IMR-90 (cell line): Measurements from ENCODE around the gene MGST1. TPM values are rescaled to one million over a fixed set of nuclear protein-coding genes. Genes with fewer than 3 reads are reported as not detected.

ENCODE experiments used
- ATAC-seq: fragments of 200-7000 bp; cut with Tn5 transposase; 2 replicates; pipeline ENCODE4 v1.9.1; 2020; ENCODE audit warnings: low read depth, mild to moderate bottlenecking, moderate library complexity
- BruUV-seq: library from RNA; stranded (reverse); fragments of 400-500 nt; replicated peaks from 2 replicates; lab custom pipeline; 2021; lab: Mats Ljungman, UMichigan
- CTCF ChIA-PET: fragments of 300-600 bp; formaldehyde crosslinking; extraction: SDS; loops from one replicate; lab custom pipeline; 2021; ENCODE audit warnings: antibody characterized with exemption; lab: Yijun Ruan, JAX
- POLR2A ChIA-PET: fragments of 300-600 bp; sonication (Branson Sonifier 250); formaldehyde crosslinking; loops from one replicate; lab custom pipeline; 2022; ENCODE audit warnings: antibody characterized with exemption; ENCODE audit not compliant: unreplicated experiment; lab: Charles Lee
- DNase-seq: peaks from one replicate; pipeline ENCODE4 v3.0.0; 2013
- H2AFZ ChIP-seq: replicated peaks from 2 replicates; pipeline ENCODE3; 2013; ENCODE audit warnings: low read length, mild to moderate bottlenecking; ENCODE audit not compliant: poor library complexity
- H2AK5ac ChIP-seq: 2 replicates; pipeline ENCODE4 v1.6.1; 2013; ENCODE audit warnings: low read depth, low read length, inconsistent platforms
- H2AK9ac ChIP-seq: replicated peaks from 2 replicates; pipeline ENCODE3; 2013; ENCODE audit warnings: mild to moderate bottlenecking, low read depth, low read length, moderate library complexity; ENCODE audit not compliant: poor library complexity
- H2BK120ac ChIP-seq: 2 replicates; pipeline ENCODE4 v1.6.1; 2013; ENCODE audit warnings: low read depth, low read length, inconsistent platforms
- H2BK15ac ChIP-seq: 3 replicates; pipeline ENCODE4 v1.6.1; 2013; ENCODE audit warnings: low read depth, low read length, inconsistent platforms
- H2BK20ac ChIP-seq: 2 replicates; pipeline ENCODE4 v1.6.1; 2013; ENCODE audit warnings: low read depth, mild to moderate bottlenecking, inconsistent platforms, low read length, moderate library complexity
- H2BK5ac ChIP-seq: 2 replicates; pipeline ENCODE4 v1.6.1; 2013; ENCODE audit warnings: mild to moderate bottlenecking, low read depth, low read length, inconsistent platforms; ENCODE audit not compliant: poor library complexity, severe bottlenecking
- H3K14ac ChIP-seq: replicated peaks from 2 replicates; pipeline ENCODE4 v1.6.1; 2013; ENCODE audit warnings: low read depth, low read length, inconsistent platforms
- H3K18ac ChIP-seq: 2 replicates; pipeline ENCODE4 v1.6.1; 2013; ENCODE audit warnings: low read depth, low read length, control low read depth
- H3K23ac ChIP-seq: 2 replicates; pipeline ENCODE4 v1.6.1; 2013; ENCODE audit warnings: low read depth, low read length, inconsistent platforms
- H3K27ac ChIP-seq: 2 replicates; pipeline ENCODE4 v1.5.1; 2013; ENCODE audit warnings: mild to moderate bottlenecking, control low read depth, low read length; ENCODE audit not compliant: insufficient read depth
- H3K27me3 ChIP-seq: 2 replicates; pipeline ENCODE4 v1.6.1; 2013; ENCODE audit warnings: low read length; ENCODE audit not compliant: control insufficient read depth, insufficient read depth
- H3K36me3 ChIP-seq: 2 replicates; pipeline ENCODE4 v1.6.1; 2013; ENCODE audit warnings: low read length, mixed read lengths; ENCODE audit not compliant: control insufficient read depth, insufficient read depth
- H3K4ac ChIP-seq: 2 replicates; pipeline ENCODE4 v1.6.1; 2013; ENCODE audit warnings: low read depth, low read length, inconsistent platforms
- H3K4me1 ChIP-seq: 2 replicates; pipeline ENCODE4 v1.6.1; 2013; ENCODE audit warnings: low read length, mixed read lengths; ENCODE audit not compliant: control insufficient read depth, insufficient read depth
- H3K4me2 ChIP-seq: 2 replicates; pipeline ENCODE4 v1.6.1; 2013; ENCODE audit warnings: low read depth, mild to moderate bottlenecking, control low read depth, low read length, moderate library complexity
- H3K4me3 ChIP-seq: 2 replicates; pipeline ENCODE4 v1.5.1; 2013; ENCODE audit warnings: low read depth, mild to moderate bottlenecking, control low read depth, low read length, moderate library complexity; ENCODE audit not compliant: insufficient read depth
- H3K56ac ChIP-seq: 2 replicates; pipeline ENCODE4 v1.6.1; 2013; ENCODE audit warnings: low read length, inconsistent platforms; ENCODE audit not compliant: insufficient read depth; ENCODE audit errors: extremely low read depth
- H3K79me1 ChIP-seq, 2 experiments: 2 replicates each; pipeline ENCODE4 v1.6.1; 2013; ENCODE audit warnings: low read length in 2 of 2, inconsistent platforms in 1 of 2, low read depth in 1 of 2
- H3K9ac ChIP-seq: 2 replicates; pipeline ENCODE4 v1.6.1; 2013; ENCODE audit warnings: low read depth, low read length, control low read depth
- H3K9me1 ChIP-seq: 2 replicates; pipeline ENCODE4 v1.6.1; 2013; ENCODE audit warnings: low read length, inconsistent platforms; ENCODE audit not compliant: insufficient read depth
- H3K9me3 ChIP-seq: 2 replicates; pipeline ENCODE4 v1.6.1; 2013; ENCODE audit warnings: low read length; ENCODE audit not compliant: control insufficient read depth, insufficient read depth
- H4K20me1 ChIP-seq: 2 replicates; pipeline ENCODE4 v1.6.1; 2013; ENCODE audit warnings: low read length, inconsistent platforms; ENCODE audit not compliant: insufficient read depth
- H4K5ac ChIP-seq: 2 replicates; pipeline ENCODE4 v1.6.1; 2013; ENCODE audit warnings: mild to moderate bottlenecking, low read depth, low read length, control low read depth
- H4K8ac ChIP-seq, 2 experiments: 2 replicates each; pipeline ENCODE4 v1.6.1; 2013; ENCODE audit warnings: low read depth in 2 of 2, low read length in 2 of 2, control low read depth in 1 of 2, inconsistent platforms in 1 of 2
- H4K91ac ChIP-seq: 2 replicates; pipeline ENCODE4 v1.6.1; 2013; ENCODE audit warnings: low read depth, low read length, inconsistent platforms; ENCODE audit not compliant: insufficient read depth
- BHLHE40 ChIP-seq: fragments of 150-350 bp; IDR thresholded peaks from 2 replicates; pipeline ENCODE4 v1.6.1; 2016; ENCODE audit warnings: mild to moderate bottlenecking, low read depth, low read length
- CEBPB ChIP-seq: IDR thresholded peaks from 2 replicates; pipeline ENCODE4 v1.6.1; 2012; ENCODE audit warnings: low read depth, low read length, improper control_type of control experiment
- FOS ChIP-seq: fragments of 150-350 bp; IDR thresholded peaks from 2 replicates; pipeline ENCODE4 v1.6.1; 2016; ENCODE audit warnings: low read depth, low read length
- MAFK ChIP-seq: IDR thresholded peaks from 2 replicates; pipeline ENCODE4 v1.6.1; 2012; ENCODE audit warnings: low read depth, low read length, improper control_type of control experiment
- MAZ ChIP-seq: IDR thresholded peaks from 2 replicates; pipeline ENCODE4 v1.6.1; 2012; ENCODE audit warnings: low read depth, mild to moderate bottlenecking, low read length, improper control_type of control experiment, moderate library complexity, borderline replicate concordance
- MXI1 ChIP-seq: IDR thresholded peaks from 2 replicates; pipeline ENCODE4 v1.6.1; 2012; ENCODE audit warnings: low read depth, mild to moderate bottlenecking, low read length, moderate library complexity, borderline replicate concordance
- NFE2L2 ChIP-seq: fragments of 150-350 bp; IDR thresholded peaks from 2 replicates; pipeline ENCODE4 v1.6.1; 2016; ENCODE audit warnings: low read depth, mild to moderate bottlenecking, low read length
- POLR2A ChIP-seq: IDR thresholded peaks from 2 replicates; pipeline ENCODE4 v1.6.1; 2012; ENCODE audit warnings: mild to moderate bottlenecking, low read depth, low read length
- WGBS, 2 experiments: methylation state at CpG; one replicate each; pipeline versions ENCODE4 v1.1.5 to v1.1.7; 2013; ENCODE audit warnings: missing lambda C conversion rate in 2 of 2; ENCODE audit not compliant: insufficient read length in 1 of 2; ENCODE audit errors: extremely low coverage in 2 of 2; 5-methylcytosine and 5-hydroxymethylcytosine counted together
- dilution Hi-C: fragments of 300-500 bp; cut with HindIII; formaldehyde crosslinking; loops from one replicate; pipeline ENCODE4 v1.14.3; 2018; ENCODE audit warnings: low sequenced_read_pairs; ENCODE audit not compliant: unreplicated experiment
- in situ Hi-C: fragments of 300-500 bp; cut with MboI; formaldehyde crosslinking; loops from 3 replicates; pipeline ENCODE4 v1.14.3; 2019; ENCODE audit warnings: low sequenced_read_pairs, inconsistent platforms, mixed read lengths
- intact Hi-C: fragments of 100-400 bp; cut with micrococcal nuclease; formaldehyde crosslinking; loops from 2 replicates; pipeline ENCODE4 v1.10.0; 2022
- polyA plus RNA-seq, 3 experiments: library from polyadenylated mRNA; depleted of rRNA; stranded (reverse); fragments of >200 nt; gene quantifications; 2 replicates each; pipeline ENCODE4 v1.2.3, GENCODE V29; 2012; ENCODE audit warnings: low replicate concordance in 1 of 3
- total RNA-seq: library from RNA; depleted of rRNA; stranded (reverse); fragments of >200 nt; gene quantifications from 2 replicates; pipeline ENCODE4 v1.2.3, GENCODE V29; 2012
- TF ChIP-seq, protein P1 (sequence below): conservative IDR thresholded peaks from 2 replicates; pipeline ENCODE4 v1.5.1; 2012; ENCODE audit warnings: mild to moderate bottlenecking, low read depth, low read length, improper control_type of control experiment
- TF ChIP-seq, protein P2 (sequence below): fragments of 150-350 bp; IDR thresholded peaks from 2 replicates; pipeline ENCODE4 v1.6.1; 2016; ENCODE audit warnings: low read depth, mild to moderate bottlenecking, low read length, moderate library complexity, borderline replicate concordance

Gene MGST1
- total and polyA plus RNA-seq, 2 of the 4 experiments (the other 2 are of a cell fraction) = 105 to 280 TPM

DNA sequence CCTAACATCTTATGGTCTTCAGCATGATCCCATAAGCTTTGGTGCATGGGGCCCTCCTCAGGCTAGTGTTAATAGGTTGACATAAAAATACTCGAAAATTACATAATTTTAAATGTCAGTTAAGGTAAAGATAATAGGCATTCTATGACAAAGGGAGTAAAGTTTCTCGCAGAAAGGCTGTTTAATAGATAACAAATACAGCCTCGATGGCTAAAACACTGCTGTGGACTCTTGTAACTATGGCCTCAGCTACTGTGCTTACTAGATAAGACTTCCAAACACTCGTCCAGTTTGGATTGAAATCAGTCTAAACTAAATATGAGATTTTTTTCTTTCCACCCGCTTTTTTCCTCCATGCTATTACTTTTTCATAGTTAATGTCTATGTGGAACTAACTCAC, 23.2 kb upstream of the MGST1 start:
- intact Hi-C loops = loop anchor here (10.0 kb wide), 1 partner anchor 1061 kb away; no protein-coding TSS in a partner anchor
- in situ Hi-C loops = no loop called here

More for the DNA sequence above, 23.2 kb upstream of the MGST1 start:
- ATAC-seq (no peak), DNase-seq (no peak)
- no peak overlapping the region for H2BK20ac ChIP-seq
- no peak overlapping the region for H3K14ac ChIP-seq
- no CpG with 5 or more reads among the region's 5 CpGs for WGBS, 2 experiments
- H4K20me1 ChIP-seq = no peaks in the 10 kb centered on the region
- no peak overlapping the region for H3K4me2 ChIP-seq
- no peak overlapping the region for H2BK5ac ChIP-seq
- no peak overlapping the region for H2AK9ac ChIP-seq
- no peak overlapping the region for H2AFZ ChIP-seq
- H3K9me3 ChIP-seq = peaks cover 1% of the 10 kb centered on the region; the same call in 1 of the 2 replicates
- no peak for TF ChIP-seq MXI1
- TF ChIP-seq, protein P1, sequence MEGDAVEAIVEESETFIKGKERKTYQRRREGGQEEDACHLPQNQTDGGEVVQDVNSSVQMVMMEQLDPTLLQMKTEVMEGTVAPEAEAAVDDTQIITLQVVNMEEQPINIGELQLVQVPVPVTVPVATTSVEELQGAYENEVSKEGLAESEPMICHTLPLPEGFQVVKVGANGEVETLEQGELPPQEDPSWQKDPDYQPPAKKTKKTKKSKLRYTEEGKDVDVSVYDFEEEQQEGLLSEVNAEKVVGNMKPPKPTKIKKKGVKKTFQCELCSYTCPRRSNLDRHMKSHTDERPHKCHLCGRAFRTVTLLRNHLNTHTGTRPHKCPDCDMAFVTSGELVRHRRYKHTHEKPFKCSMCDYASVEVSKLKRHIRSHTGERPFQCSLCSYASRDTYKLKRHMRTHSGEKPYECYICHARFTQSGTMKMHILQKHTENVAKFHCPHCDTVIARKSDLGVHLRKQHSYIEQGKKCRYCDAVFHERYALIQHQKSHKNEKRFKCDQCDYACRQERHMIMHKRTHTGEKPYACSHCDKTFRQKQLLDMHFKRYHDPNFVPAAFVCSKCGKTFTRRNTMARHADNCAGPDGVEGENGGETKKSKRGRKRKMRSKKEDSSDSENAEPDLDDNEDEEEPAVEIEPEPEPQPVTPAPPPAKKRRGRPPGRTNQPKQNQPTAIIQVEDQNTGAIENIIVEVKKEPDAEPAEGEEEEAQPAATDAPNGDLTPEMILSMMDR = no peak
- no peak for TF ChIP-seq BHLHE40
- TF ChIP-seq CEBPB = no peak
- no peak for TF ChIP-seq MAZ
- TF ChIP-seq, protein P2, sequence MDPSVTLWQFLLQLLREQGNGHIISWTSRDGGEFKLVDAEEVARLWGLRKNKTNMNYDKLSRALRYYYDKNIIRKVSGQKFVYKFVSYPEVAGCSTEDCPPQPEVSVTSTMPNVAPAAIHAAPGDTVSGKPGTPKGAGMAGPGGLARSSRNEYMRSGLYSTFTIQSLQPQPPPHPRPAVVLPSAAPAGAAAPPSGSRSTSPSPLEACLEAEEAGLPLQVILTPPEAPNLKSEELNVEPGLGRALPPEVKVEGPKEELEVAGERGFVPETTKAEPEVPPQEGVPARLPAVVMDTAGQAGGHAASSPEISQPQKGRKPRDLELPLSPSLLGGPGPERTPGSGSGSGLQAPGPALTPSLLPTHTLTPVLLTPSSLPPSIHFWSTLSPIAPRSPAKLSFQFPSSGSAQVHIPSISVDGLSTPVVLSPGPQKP = no peak
- no peak for TF ChIP-seq POLR2A
- no peak for TF ChIP-seq MAFK
- no peak for TF ChIP-seq FOS
- TF ChIP-seq NFE2L2 = no peak
- dilution Hi-C loops = no loop called here
- H3K4me1 ChIP-seq = no peaks in the 10 kb centered on the region
- H4K91ac ChIP-seq = no peak overlapping the region
- H3K9ac ChIP-seq = no peak overlapping the region
- H3K4ac ChIP-seq = no peak overlapping the region
- no peak overlapping the region for H2BK120ac ChIP-seq
- no peak overlapping the region for H3K23ac ChIP-seq
- H2BK15ac ChIP-seq = no peak overlapping the region
- no peaks in the 10 kb centered on the region for H3K36me3 ChIP-seq
- H3K79me1 ChIP-seq = no peaks in the 10 kb centered on the region
- H2AK5ac ChIP-seq = no peak overlapping the region
- H3K27ac ChIP-seq = no peak overlapping the region
- CTCF ChIA-PET = no interaction called here
- POLR2A ChIA-PET = no interaction called here
- H3K4me3 ChIP-seq = no peak overlapping the region
- no peak overlapping the region for H4K5ac ChIP-seq
- H4K8ac ChIP-seq = no peak overlapping the region
- BruUV-seq = no TSS peak
- no peak overlapping the region for H3K56ac ChIP-seq
- no peak overlapping the region for H3K18ac ChIP-seq
- no peaks in the 10 kb centered on the region for H3K9me1 ChIP-seq
- H3K27me3 ChIP-seq = no peaks in the 10 kb centered on the region
